HG03521 (cell line): ENCODE results near the gene RNF123.
"Not testable (repeated sequence)": the region's sequence is repeated elsewhere in the genome, so short reads cannot be mapped to it uniquely, and the experiment has no call there.

ENCODE experiments used
- ATAC-seq: cut with Tn5 transposase; IDR thresholded peaks from one replicate; pipeline ENCODE4 v1.9.1; 2021; ENCODE audit warnings: mild to moderate bottlenecking, moderate library complexity; ENCODE audit not compliant: unreplicated experiment

RNF123 gene

DNA sequence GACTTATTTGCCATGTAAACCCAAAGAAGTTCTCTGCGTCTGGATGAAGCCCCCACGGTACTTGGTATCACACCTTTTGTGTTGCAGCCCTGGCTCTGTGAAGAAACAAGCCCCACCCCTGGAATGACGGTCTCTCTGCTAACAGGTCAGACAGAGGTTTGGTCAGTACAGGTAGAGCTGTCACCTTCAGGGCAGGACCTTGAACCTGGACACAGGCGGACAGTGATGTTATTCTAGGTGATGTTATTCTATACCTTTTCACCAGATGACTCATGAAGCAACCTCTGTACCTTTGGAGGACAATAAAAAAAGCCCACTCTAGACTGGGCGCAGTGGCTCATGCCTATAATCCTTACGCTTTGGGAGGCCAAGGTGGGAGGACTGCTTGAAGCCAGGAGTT is 45.4 kb downstream of the RNF123 start:
- ATAC-seq, result no peak

DNA sequence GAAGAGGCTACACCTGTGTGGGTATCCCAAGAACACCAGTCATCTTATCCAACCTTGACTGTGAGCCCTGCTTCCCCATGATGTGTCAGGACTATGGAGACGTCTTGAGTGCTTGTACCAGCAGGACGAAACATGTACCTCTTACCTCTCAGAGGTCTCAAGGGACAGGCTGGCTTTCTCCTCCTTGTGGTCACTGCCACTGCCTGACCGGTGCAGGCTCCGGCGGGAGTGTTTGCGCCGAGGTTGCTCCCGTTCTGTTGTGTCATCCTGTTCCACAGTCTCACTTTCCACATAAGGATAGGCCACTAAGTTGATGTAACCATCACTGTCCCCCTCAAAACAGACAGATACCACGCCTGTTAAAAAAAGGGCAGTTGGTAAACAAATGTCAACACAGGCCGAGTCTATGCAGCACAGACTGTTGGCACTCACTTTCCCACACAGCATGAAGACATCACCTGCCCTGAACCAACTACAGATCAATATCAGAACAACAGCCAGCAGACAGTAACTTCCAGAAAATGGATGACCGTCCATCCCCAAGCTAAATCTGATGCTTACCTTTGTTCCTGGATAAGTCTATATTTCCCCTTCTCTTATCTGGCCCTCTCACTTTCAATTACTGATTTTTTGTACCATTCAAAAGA is 48.8 kb downstream of the RNF123 start:
- ATAC-seq, result no peak

DNA sequence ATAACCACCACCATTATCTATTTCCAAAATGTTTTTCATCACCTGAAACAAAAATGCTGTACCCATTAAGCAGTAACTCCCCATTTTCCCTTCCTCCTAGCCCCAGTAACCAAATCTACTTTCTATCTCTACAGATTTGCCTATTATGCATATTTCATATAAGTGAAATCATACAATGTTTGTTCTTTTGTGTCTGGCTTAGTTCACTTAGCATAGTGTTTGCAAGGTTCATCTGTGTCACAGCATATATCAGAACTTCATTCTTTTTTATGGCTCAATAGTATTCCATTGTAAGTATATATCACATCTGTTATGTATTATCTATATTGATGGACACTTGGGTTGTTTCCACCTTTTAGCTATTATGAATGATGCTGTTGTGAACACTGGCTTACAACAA is 51.1 kb downstream of the RNF123 start:
- no peak for ATAC-seq

DNA sequence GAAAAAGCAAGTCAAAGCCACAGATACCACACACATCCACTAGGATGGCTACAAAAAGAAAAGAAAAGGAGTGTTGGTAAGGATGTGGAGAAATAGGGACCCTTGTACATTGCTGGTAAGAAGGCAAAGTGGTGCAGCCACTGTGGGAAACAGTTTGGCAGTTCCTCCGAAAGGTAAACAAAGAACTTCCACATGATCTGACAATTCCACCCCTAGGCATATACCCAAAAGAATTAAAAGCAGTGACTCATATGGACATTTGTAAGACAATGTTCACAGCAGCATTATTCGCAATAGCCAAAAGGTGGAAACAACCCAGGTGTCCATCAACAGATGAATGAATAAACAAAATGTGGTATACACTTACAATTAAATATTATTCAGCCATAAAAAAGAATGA is 56.6 kb downstream of the RNF123 start:
- ATAC-seq, result no peak

DNA sequence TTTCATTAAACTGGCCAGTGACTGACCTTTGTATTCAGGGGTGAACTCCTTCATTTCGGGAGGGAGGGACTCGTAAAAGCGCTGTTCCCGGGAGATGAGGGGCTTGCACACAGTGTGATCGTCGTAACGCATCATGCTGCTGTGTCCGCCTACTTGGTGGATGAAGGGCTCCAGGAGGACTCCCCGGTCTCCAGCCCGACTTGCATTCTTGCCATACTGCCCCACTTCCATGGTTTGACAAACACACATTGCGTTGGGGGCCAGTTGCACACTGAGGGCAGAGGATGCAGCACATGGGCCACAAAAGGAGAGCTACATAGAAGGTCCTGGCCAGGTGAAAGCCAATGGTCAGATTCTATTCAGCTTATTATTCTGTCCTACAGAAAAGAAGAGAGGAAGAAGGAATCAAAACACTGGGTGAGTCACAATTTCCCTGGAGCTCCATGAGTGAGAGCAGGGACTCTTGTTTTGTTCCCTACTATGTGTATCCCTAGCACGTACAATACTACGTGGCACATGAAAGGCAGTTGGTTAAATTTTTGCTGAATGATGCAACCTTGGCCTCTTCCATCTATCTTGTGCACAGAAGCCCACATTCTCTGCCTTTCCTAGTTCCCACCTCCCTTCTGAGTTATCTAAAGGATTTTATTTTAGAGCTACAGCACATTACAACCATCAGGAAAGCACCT is 58.6 kb downstream of the RNF123 start:
- ATAC-seq, result no peak

DNA sequence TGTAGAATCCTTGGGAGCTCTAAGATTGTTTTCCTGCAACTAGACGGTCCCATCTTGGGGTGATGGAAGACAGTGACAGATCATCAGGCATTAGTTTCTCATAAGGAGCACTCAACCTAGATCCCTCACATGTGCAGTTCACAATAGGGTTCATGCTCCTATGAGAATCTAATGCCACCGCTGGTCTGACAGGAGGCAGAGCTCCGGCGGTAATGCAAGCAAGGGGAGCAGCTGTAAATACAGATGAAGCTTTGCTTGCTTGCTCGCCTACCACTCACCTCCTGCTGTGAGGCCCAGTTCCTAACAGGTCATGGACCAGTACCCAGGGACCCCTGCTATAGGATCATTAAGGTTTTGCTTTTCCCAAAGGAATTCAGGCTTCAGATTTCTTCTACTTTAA is 59.5 kb downstream of the RNF123 start:
- not testable (repeated sequence) for ATAC-seq

DNA sequence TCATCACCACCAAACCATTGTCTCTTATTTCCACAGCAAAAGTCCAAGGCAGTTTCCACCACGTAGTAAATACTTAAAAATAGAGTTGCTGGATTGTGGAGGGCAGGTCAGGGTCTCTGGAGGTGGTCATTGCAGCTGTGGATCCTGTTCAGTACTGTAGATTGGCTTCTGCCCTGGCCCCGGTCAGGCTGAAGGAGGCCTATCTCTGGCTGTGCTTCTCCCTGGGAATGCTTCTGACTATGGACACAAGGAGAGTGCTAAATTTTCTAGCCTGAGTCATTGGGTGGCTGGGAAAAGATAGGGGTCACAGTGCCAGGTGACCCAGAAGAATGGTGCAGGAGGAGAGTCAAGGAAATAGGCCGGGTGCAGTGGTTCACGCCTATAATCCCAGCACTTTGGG is 60.7 kb downstream of the RNF123 start:
- no peak for ATAC-seq

DNA sequence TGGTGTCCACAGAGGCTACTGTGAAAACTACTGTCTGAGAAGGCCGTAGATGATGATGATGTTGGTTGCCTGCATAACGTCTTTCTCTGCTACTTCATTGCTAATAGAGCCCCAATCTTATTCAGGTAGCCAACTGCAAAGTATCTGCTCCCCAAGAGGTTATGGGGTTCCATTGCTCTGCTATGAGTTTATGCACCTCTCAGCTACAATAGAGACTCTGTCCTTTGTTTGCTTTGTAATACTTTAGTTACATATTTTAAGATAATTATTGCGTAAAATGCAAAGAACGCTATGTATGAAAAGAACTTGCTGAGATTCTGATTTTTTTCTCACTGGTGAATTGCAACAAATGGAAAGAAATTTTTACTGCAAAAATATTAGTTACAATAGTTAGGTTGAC is 62.1 kb downstream of the RNF123 start:
- no peak for ATAC-seq

DNA sequence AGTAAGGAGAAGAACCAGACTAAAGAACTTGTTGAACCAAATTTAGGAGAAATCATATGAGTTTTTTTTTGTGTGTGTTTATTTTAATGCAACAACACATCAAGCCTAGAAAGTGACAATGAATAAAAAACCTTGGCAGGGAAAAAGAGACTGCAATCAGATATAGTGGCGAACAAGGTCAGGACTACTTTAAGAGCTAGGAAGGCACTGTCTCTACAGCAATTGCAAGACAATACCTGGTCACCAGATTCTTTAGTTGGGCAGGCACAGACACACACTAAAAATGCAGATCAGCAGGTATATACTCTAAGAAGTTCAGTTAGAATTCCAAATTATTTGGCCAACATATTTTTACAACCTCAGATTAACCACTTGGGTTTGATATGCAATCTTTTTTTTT is 65.2 kb downstream of the RNF123 start:
- no peak for ATAC-seq

DNA sequence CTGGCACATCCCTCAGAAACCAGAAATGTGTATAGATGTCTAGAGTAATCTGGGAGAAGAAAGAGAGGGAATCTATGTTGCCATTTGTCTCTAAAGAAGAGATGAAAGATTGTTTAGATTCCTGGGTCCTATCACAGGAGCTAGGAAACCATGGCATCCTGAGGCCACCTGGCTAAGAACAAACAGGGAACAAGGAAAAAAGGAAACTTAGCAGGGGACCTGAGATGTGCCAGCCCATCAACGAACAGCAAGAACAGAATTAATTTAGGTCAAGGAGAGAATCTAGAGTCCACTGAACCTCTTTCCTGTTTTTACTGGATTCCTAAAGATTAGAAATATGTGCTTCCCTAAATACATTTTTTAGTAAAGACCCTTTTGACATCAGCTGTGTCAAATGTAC is 66.7 kb downstream of the RNF123 start:
- no peak for ATAC-seq

DNA sequence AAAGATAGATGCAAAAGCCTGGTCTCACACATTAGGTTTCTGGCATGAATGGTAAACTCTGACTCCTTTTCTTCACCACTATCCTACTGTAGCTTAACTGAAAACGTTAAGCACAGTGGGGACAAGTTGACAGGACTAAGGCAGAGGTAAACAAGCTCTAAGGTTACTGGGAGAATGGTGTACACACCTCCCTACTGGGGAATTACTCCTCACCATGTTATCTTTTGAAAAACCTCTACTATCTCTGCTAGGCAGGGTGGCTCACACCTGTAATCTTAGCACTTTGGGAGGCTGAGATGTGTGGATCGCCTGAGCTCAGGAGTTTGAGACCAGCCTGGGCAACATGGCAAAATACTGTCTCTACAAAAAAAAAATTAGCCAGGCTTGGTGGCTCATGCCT is 67.8 kb downstream of the RNF123 start:
- no peak for ATAC-seq

DNA sequence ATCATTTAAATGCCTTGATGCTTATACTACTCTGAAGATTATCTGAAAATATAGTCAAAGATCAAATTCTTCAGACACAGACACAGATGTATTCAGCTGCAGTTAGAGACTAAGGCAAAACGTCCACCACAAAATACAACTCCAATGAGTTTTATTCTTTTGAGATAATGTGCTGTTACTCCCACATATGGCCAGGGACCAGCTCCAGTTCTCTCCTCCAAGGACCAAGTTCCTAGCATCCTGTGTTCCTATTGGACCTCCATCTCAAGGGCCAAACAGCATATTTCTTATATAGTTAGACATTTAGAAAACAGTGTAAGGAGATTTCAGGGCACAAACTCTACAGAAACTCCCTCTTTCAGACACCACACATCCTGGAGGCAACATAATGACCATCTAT is 69.9 kb downstream of the RNF123 start:
- ATAC-seq, result no peak

DNA sequence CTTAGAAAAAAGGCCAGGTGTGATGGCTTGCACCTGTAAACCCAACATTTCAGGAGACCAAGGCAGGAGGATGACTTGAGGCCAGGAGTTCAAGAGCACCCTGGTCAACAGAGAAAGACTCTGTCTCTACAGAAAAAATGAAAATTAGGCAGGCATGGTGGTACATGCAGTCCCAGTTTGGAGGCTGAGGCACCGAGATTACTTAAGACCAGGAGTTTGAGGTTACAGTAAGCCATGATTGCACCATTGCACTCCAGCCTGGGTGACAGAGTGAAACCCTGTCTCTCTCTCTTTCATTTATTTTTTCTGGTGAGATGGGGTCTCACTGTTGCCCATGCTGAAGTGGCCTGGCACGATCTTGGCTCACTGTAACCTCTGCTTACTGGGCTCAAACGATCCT is 72.3 kb downstream of the RNF123 start:
- ATAC-seq, result no peak

DNA sequence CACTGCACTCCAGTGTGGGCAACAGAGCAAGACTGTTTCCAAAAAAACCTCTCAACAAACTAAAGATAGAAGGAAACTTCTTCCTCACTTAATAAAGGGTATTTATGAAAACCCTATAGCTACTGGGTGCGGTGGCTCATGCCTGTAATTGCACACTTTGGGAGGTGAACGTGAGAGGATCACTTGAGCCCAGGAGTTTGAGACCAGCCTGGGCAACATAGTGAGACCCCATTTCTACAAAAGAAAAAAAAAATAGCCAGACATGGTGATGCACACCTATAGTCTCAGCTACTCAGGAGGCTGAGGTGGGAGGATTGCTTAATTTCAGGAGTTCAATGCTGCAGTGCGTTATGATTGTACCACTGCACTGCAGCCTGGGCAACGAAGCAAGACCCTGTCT is 74.6 kb downstream of the RNF123 start:
- no peak for ATAC-seq

DNA sequence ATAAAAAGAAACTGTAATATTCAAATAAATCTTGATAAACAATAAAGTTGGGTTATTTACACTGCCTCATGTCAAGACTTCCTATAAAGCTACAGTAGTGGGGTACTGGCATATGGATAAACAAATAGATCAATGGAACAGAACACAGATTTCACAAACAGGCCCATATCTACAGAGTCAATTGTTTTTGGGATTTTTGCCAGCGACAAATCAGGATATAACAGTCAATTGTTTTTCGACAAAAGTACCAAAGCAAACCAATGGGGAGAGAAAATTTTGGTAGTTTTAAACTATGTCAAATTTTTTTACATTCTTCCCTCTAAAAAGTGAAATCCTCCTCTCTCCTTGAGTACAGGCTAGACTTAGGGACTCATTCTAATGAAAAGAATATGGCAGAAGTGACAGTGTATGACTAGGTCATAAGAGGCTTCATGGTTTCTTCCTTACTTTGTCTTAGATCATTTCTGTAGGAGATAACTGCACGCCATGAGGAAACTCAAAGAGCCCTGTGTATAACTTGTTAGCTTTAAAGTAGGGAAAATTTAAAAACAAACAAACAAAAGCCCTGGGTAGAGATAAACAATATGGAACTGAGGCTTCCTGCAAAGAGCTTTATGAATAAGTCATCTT is 80.0 kb downstream of the RNF123 start:
- ATAC-seq, result no peak

DNA sequence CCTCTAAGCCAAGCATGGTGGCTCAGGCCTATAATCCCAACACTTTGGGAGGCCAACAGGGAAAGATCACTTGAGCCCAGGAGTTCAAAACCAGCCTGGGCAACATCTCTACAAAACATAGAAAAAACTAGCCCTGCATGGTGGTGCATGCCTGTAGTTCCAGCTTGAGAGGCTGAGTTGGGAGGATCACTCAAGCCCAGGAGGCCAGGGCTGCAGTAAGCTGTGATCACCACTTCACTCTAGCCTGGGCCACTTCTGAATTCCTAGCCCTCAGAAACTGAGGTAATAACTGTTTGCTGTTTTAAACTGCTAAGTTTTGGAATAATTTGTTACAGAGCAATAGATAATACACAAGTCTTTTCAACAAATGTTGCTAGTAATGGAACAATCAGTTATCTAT is 80.6 kb downstream of the RNF123 start:
- no peak for ATAC-seq
